Activated T-helper 2 cell treated with anti-CD3 and anti-CD28 coated beads, Interferon-gamma antibody, Interleukin-2, Interleukin-4, amounts not matched to agents 10 μg/mL and 5 μg/mL and 100 μg/mL, durations not matched to agents 14 hours and 24 hours and 36 hours (primary cell): ENCODE measurements around the gene OSGIN1. TPM values are rescaled to one million over a fixed set of nuclear protein-coding genes. Genes with fewer than 3 reads are reported as not detected.
"Not testable (repeated sequence)": the region's sequence is repeated elsewhere in the genome, so short reads cannot be mapped to it uniquely, and the experiment has no call there.

Experiments
- DNase-seq: peaks from one replicate; pipeline ENCODE4 v3.0.0; 2021; ENCODE audit warnings: low spot score
- H3K27ac Mint-ChIP-seq: one replicate; pipeline ENCODE4 v1.8.0; 2021; ENCODE audit warnings: mixed read lengths
- H3K27me3 Mint-ChIP-seq: one replicate; pipeline ENCODE4 v1.8.0; 2021; ENCODE audit warnings: low read depth, mixed read lengths
- H3K36me3 Mint-ChIP-seq: one replicate; pipeline ENCODE4 v1.8.0; 2021; ENCODE audit warnings: low read depth, mixed read lengths
- H3K4me1 Mint-ChIP-seq: one replicate; pipeline ENCODE4 v1.8.0; 2021; ENCODE audit warnings: low read depth, mixed read lengths
- H3K4me3 Mint-ChIP-seq: one replicate; pipeline ENCODE4 v1.8.0; 2021; ENCODE audit warnings: low read depth, mild to moderate bottlenecking, moderate library complexity, mixed read lengths
- H3K9me3 Mint-ChIP-seq: one replicate; pipeline ENCODE4 v1.8.0; 2021; ENCODE audit warnings: mixed read lengths
- intact Hi-C: fragments of 100-400 bp; cut with micrococcal nuclease; formaldehyde crosslinking; loops from one replicate; pipeline ENCODE4 v1.15.1; 2023
- total RNA-seq: library from RNA; stranded (reverse); gene quantifications from 2 replicates; pipeline ENCODE4 v1.2.3, GENCODE V29; 2022

The OSGIN1 gene
- total RNA-seq, 1 donor from 2014 or later, result 2.1 TPM

DNA sequence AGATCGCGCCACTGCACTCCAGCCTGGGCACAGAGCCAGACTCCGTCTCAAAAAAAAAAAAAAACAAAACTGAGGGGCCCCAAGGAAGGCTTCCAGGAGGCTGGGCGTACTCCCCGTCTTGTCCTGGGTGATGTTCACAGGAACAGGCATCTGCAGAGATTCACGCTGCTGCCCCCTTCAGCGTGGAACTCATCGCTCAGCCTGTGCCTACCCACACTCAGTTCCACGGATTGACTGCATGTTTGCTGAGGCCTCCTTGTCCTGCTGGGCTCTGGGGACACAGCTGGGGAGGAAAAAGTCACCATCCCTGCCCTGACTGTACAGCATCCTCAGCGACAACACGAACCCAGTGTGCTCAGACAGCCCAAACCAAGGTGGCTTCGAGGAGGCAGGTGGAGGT lies 12.9 kb upstream of the OSGIN1 start:
- Mint-ChIP-seq H3K4me1 (peaks cover 6% of the 10 kb centered on the region), H3K4me3 (no peak overlapping the region), H3K9me3 (no peaks in the 10 kb centered on the region), H3K27ac (no peak overlapping the region), H3K27me3 (no peaks in the 10 kb centered on the region), H3K36me3 (no peaks in the 10 kb centered on the region)
- intact Hi-C loops, result no loop called here
- no peak for DNase-seq

- DNase-seq, result no peak
- H3K36me3 Mint-ChIP-seq, result no peaks in the 10 kb centered on the region
- H3K9me3 Mint-ChIP-seq, result no peaks in the 10 kb centered on the region
- intact Hi-C loops, result no loop called here
- peaks cover 6% of the 10 kb centered on the region for H3K4me1 Mint-ChIP-seq
- no peaks in the 10 kb centered on the region for H3K27me3 Mint-ChIP-seq
- no peak overlapping the region for H3K27ac Mint-ChIP-seq
- no peak overlapping the region for H3K4me3 Mint-ChIP-seq
Observed at GRCh38 chr16:83940630-83941378, 12.2 kb upstream of the OSGIN1 start.

GRCh38 chr16:83941546-83941945 lies 11.5 kb upstream of the OSGIN1 start:
- H3K9me3 Mint-ChIP-seq, DNase-seq, H3K36me3 Mint-ChIP-seq, H3K27me3 Mint-ChIP-seq, H3K27ac Mint-ChIP-seq, intact Hi-C loops, H3K4me3 Mint-ChIP-seq, H3K4me1 Mint-ChIP-seq: not testable (repeated sequence)

DNA sequence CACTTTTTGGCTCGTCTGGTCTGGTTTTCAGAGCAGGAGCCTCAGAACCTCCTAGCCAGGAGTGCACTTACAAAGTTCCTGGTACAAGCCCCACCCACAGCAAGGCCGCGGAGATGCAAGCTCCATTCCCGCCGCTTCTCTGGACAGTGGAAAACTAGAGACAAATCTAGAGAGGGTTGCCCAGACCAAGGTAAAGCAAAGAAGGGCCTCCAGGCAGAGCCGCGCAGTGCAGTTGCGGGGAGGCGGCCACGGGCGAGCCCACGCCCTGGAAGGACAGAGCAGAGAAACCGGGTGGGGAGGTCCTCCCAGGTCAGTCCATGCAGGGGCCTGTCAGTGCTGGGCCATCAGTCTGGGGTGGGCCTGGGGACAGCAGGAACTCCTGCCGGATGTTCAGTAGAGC lies 11.0 kb upstream of the OSGIN1 start:
- DNase-seq, result no peak
- H3K27ac Mint-ChIP-seq, result no peak overlapping the region
- H3K4me3 Mint-ChIP-seq, result no peak overlapping the region
- H3K27me3 Mint-ChIP-seq, result no peaks in the 10 kb centered on the region
- H3K4me1 Mint-ChIP-seq, result peaks cover 6% of the 10 kb centered on the region
- intact Hi-C loops, result no loop called here
- no peaks in the 10 kb centered on the region for H3K36me3 Mint-ChIP-seq
- no peaks in the 10 kb centered on the region for H3K9me3 Mint-ChIP-seq

- DNase-seq, result no peak
- H3K36me3 Mint-ChIP-seq, result no peaks in the 10 kb centered on the region
- intact Hi-C loops, result no loop called here
- H3K9me3 Mint-ChIP-seq, result no peaks in the 10 kb centered on the region
- H3K27ac Mint-ChIP-seq, result no peak overlapping the region
- H3K4me3 Mint-ChIP-seq, result no peak overlapping the region
- H3K27me3 Mint-ChIP-seq, result no peaks in the 10 kb centered on the region
- H3K4me1 Mint-ChIP-seq, result peaks cover 6% of the 10 kb centered on the region
Observed at GRCh38 chr16:83942815-83943515, 10.1 kb upstream of the OSGIN1 start.

GRCh38 chr16:83943516-83944050 lies 9.5 kb upstream of the OSGIN1 start:
- Mint-ChIP-seq H3K27ac (no peak overlapping the region), H3K36me3 (no peaks in the 10 kb centered on the region), H3K4me1 (peaks cover 6% of the 10 kb centered on the region), H3K27me3 (no peaks in the 10 kb centered on the region), H3K4me3 (no peak overlapping the region), H3K9me3 (no peaks in the 10 kb centered on the region)
- intact Hi-C loops, result no loop called here
- DNase-seq, result no peak

GRCh38 chr16:83945587-83945986 lies 7.5 kb upstream of the OSGIN1 start:
- H3K4me3 Mint-ChIP-seq, result no peak overlapping the region
- no peaks in the 10 kb centered on the region for H3K9me3 Mint-ChIP-seq
- H3K36me3 Mint-ChIP-seq, result no peaks in the 10 kb centered on the region
- intact Hi-C loops, result no loop called here
- H3K27ac Mint-ChIP-seq, result no peak overlapping the region
- H3K27me3 Mint-ChIP-seq, result no peaks in the 10 kb centered on the region
- H3K4me1 Mint-ChIP-seq, result no peaks in the 10 kb centered on the region
- DNase-seq, result no peak

- no peaks in the 10 kb centered on the region for H3K4me1 Mint-ChIP-seq
- intact Hi-C loops, result no loop called here
- H3K27ac Mint-ChIP-seq, result no peak overlapping the region
- no peaks in the 10 kb centered on the region for H3K27me3 Mint-ChIP-seq
- H3K4me3 Mint-ChIP-seq, result no peak overlapping the region
- DNase-seq, result no peak
- H3K9me3 Mint-ChIP-seq, result peaks cover 4% of the 10 kb centered on the region
- no peaks in the 10 kb centered on the region for H3K36me3 Mint-ChIP-seq
Observed at GRCh38 chr16:83946154-83946780, 6.8 kb upstream of the OSGIN1 start.

DNA sequence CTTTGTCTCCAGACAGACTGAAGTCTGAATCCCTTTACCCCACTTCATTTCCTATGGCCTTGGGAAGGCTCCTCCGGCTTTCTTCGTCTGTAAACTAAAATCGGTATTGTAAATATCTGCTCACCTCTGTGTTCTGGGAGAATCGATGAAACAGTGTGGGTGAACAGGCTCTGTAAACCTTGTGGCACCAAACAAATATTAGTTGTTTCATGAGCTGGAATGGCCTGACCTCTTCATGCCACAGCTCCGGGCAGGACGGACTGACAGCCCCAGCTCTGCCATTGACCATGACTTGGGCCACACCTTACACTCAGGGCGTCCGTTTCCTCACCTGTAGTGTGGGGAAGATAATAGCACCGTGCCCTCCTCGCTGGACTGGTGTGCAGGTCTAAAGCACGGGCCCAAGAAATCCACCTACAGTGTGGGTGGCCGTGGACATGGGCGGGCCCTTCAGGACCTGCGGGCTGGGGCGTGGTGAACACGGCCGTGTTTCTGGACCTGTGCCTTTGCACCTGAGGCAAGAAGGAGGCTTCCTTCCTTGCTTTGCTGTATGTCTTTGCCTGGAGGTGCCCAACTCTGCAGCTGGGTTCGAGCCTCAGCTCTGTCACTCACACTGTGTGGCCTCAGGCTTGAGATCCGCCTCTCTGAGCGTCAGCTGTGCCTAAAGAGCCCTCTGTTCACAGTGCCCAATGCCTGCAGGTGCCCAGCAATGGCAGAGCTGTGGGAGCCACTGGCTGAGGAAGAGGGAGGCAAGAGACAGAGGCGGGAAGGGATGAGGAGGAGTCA lies 6.1 kb upstream of the OSGIN1 start:
- no peak for DNase-seq
- intact Hi-C loops, result no loop called here
- Mint-ChIP-seq H3K4me1 (no peaks in the 10 kb centered on the region), H3K9me3 (peaks cover 6% of the 10 kb centered on the region), H3K27ac (no peak overlapping the region), H3K4me3 (no peak overlapping the region), H3K36me3 (no peaks in the 10 kb centered on the region), H3K27me3 (no peaks in the 10 kb centered on the region)

DNA sequence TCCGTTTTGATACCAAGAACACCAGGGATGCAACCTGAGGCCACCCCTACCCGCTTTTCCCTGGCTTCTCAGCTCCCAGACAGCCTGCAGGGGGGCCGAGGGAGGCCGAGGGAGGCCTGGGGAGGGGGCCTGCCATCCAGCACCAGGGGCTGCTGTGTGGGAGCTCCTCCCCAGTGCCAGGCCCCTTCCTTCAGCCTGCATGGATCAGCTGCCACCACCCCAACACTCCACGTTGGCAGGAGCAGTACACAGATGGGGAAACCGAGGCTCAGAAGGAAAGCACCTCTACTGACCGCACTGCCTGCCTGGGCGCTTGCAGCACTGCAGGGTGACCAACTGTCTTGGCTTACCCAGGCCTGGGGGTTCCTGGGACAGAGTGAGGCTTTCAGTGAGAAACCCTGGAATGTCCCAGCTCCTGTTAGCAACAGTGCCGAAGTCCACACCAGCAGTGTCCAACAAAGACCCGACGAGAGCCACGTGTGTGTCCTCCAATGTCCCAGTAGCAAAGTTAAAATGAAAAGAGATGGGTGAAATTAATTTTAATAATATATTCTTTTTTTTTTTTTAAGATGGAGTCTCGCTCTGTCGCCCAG lies 5.3 kb upstream of the OSGIN1 start:
- Mint-ChIP-seq H3K27me3 (no peaks in the 10 kb centered on the region), H3K4me3 (no peak overlapping the region)
- DNase-seq, result no peak

GRCh38 chr16:83948914-83949723 lies 3.9 kb upstream of the OSGIN1 start:
- Mint-ChIP-seq H3K36me3 (no peaks in the 10 kb centered on the region), H3K27ac (no peak overlapping the region), H3K27me3 (peaks cover 3% of the 10 kb centered on the region), H3K4me3 (no peak overlapping the region), H3K4me1 (peaks cover 5% of the 10 kb centered on the region), H3K9me3 (peaks cover 6% of the 10 kb centered on the region)
- intact Hi-C loops, result no loop called here
- no peak for DNase-seq

More for the DNA sequence above, 5.3 kb upstream of the OSGIN1 start:
- H3K36me3 Mint-ChIP-seq, result no peaks in the 10 kb centered on the region
- intact Hi-C loops, result no loop called here
- no peaks in the 10 kb centered on the region for H3K4me1 Mint-ChIP-seq
- H3K9me3 Mint-ChIP-seq, result peaks cover 6% of the 10 kb centered on the region
- no peak overlapping the region for H3K27ac Mint-ChIP-seq

DNA sequence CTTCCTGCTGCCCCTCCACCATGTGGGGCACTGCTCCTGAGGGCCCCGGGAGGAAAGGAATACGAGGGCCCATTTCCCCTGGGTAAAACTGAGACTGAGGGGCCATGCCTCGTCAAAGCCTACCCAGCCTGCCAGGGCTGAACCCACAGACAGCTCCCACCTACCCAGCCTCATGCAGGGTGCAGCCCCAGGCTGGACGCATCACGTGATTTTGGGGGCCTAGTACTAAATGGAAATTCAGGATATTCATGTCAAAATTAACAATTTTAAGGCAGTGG lies 3.4 kb upstream of the OSGIN1 start:
- no peak overlapping the region for H3K4me3 Mint-ChIP-seq
- intact Hi-C loops, result no loop called here
- H3K9me3 Mint-ChIP-seq, result peaks cover 6% of the 10 kb centered on the region

More for the DNA sequence above, 3.4 kb upstream of the OSGIN1 start:
- no peak overlapping the region for H3K27ac Mint-ChIP-seq
- peaks cover 8% of the 10 kb centered on the region for H3K27me3 Mint-ChIP-seq
- peaks cover 9% of the 10 kb centered on the region for H3K4me1 Mint-ChIP-seq
- DNase-seq, result no peak
- H3K36me3 Mint-ChIP-seq, result no peaks in the 10 kb centered on the region
